ENCODE results near the gene WDR1.

The WDR1 gene

GRCh38 chr4:10119278-10119677, 2.7 kb upstream of the WDR1 start:
- TF ChIP-seq CTCF (IDR thresholded peaks at IDR 0.05; ENCODE audit: control insufficient read depth, insufficient read depth, low read depth, low read length, missing control alignments) = no peak
- no peak for DNase-seq (ENCODE audit: low read depth)
- no peak overlapping the region for H3K4me3 ChIP-seq (ENCODE audit: control insufficient read depth, low read depth, low read length)

- TF ChIP-seq CTCF (IDR thresholded peaks at IDR 0.05; ENCODE audit: control insufficient read depth, insufficient read depth, low read depth, low read length, missing control alignments) = no peak
- H3K4me3 ChIP-seq (ENCODE audit: control insufficient read depth, low read depth, low read length) = no peak overlapping the region
- DNase-seq (ENCODE audit: low read depth) = no peak
Measured at GRCh38 chr4:10118048-10119004, 1.7 kb upstream of the WDR1 start.

- peak overlapping the region; percentile 57 for H3K4me3 ChIP-seq (ENCODE audit: control insufficient read depth, low read depth, low read length)
- no peak for TF ChIP-seq CTCF (IDR thresholded peaks at IDR 0.05; ENCODE audit: control insufficient read depth, insufficient read depth, low read depth, low read length, missing control alignments)
- no peak for DNase-seq (ENCODE audit: low read depth)
Measured at GRCh38 chr4:10117359-10118047, 904 bp upstream of the WDR1 start.

GRCh38 chr4:10115797-10116568, 616 bp downstream of the WDR1 start:
- no peak for TF ChIP-seq CTCF (IDR thresholded peaks at IDR 0.05; ENCODE audit: control insufficient read depth, insufficient read depth, low read depth, low read length, missing control alignments)
- H3K4me3 ChIP-seq (ENCODE audit: control insufficient read depth, low read depth, low read length) = peak overlapping the region; percentile 77
- no peak for DNase-seq (ENCODE audit: low read depth)

- no peak for DNase-seq (ENCODE audit: low read depth)
- no peak for TF ChIP-seq CTCF (IDR thresholded peaks at IDR 0.05; ENCODE audit: control insufficient read depth, insufficient read depth, low read depth, low read length, missing control alignments)
- H3K4me3 ChIP-seq (ENCODE audit: control insufficient read depth, low read depth, low read length) = peak overlapping the region; percentile 77
Measured at GRCh38 chr4:10115271-10115796, 1.3 kb downstream of the WDR1 start.

- no peak for TF ChIP-seq CTCF (IDR thresholded peaks at IDR 0.05; ENCODE audit: control insufficient read depth, insufficient read depth, low read depth, low read length, missing control alignments)
- no peak for DNase-seq (ENCODE audit: low read depth)
- peak overlapping the region; percentile 77 for H3K4me3 ChIP-seq (ENCODE audit: control insufficient read depth, low read depth, low read length)
Measured at GRCh38 chr4:10114607-10115006, 2.0 kb downstream of the WDR1 start.

Measured in AG09309 (cell line).